Endodermal cell (in vitro differentiated cells): ENCODE results near the gene BNIP3. TPM values are rescaled to one million over a fixed set of nuclear protein-coding genes. Genes with fewer than 3 reads are reported as not detected.

Experiments used
- DNase-seq: peaks from one replicate; pipeline ENCODE4 v3.0.0-alpha.2; 2017
- H3K27ac ChIP-seq: 2 replicates; pipeline ENCODE4 v1.5.1; 2013; ENCODE audit warnings: mild to moderate bottlenecking, low read depth, low read length, moderate library complexity
- H3K27me3 ChIP-seq: 2 replicates; pipeline ENCODE4 v1.6.1; 2013; ENCODE audit warnings: mild to moderate bottlenecking, low read length, moderate library complexity; ENCODE audit not compliant: insufficient read depth, control insufficient read depth, poor library complexity, severe bottlenecking
- H3K36me3 ChIP-seq: 2 replicates; pipeline ENCODE4 v1.7.0; 2013; ENCODE audit warnings: mild to moderate bottlenecking, low read length, moderate library complexity; ENCODE audit not compliant: control insufficient read depth, insufficient read depth
- H3K4me1 ChIP-seq: one replicate; pipeline ENCODE4 v1.7.0; 2013; ENCODE audit warnings: low read length; ENCODE audit not compliant: control insufficient read depth, insufficient read depth
- H3K4me3 ChIP-seq: 2 replicates; pipeline ENCODE4 v1.5.1; 2013; ENCODE audit warnings: mild to moderate bottlenecking, low read length, moderate library complexity
- H3K9ac ChIP-seq: 2 replicates; pipeline ENCODE4 v1.6.1; 2013; ENCODE audit warnings: mild to moderate bottlenecking, low read length, moderate library complexity; ENCODE audit not compliant: poor library complexity, severe bottlenecking; ENCODE audit errors: extremely low read depth
- H3K9me3 ChIP-seq: 2 replicates; pipeline ENCODE4 v1.6.1; 2013; ENCODE audit warnings: mild to moderate bottlenecking, low read length, moderate library complexity; ENCODE audit not compliant: control insufficient read depth
- H3K27ac Mint-ChIP-seq: 2 replicates; pipeline ENCODE4 v1.8.0; 2020; ENCODE audit warnings: mixed read lengths
- H3K27me3 Mint-ChIP-seq: 2 replicates; pipeline ENCODE4 v1.8.0; 2021; ENCODE audit warnings: mild to moderate bottlenecking, mixed read lengths; ENCODE audit not compliant: insufficient read depth
- H3K36me3 Mint-ChIP-seq: 2 replicates; pipeline ENCODE4 v1.8.0; 2020; ENCODE audit warnings: low read depth, mixed read lengths
- H3K4me1 Mint-ChIP-seq: 2 replicates; pipeline ENCODE4 v1.8.0; 2020; ENCODE audit warnings: mixed read lengths
- H3K4me3 Mint-ChIP-seq: 2 replicates; pipeline ENCODE4 v1.8.0; 2020; ENCODE audit warnings: mild to moderate bottlenecking, moderate library complexity, mixed read lengths
- H3K9me3 Mint-ChIP-seq: 2 replicates; pipeline ENCODE4 v1.8.0; 2020; ENCODE audit warnings: mild to moderate bottlenecking, mixed read lengths
- CTCF ChIP-seq: fragments of 200-600 bp; sonication (generic); conservative IDR thresholded peaks from 2 replicates; pipeline ENCODE4 v1.5.0; 2021; ENCODE audit warnings: antibody characterized with exemption, mild to moderate bottlenecking
- WGBS, 2 experiments: methylation state at CpG; one replicate each; pipeline versions ENCODE4 v1.1.5 to v1.1.7; 2013; ENCODE audit warnings: missing lambda C conversion rate in 2 of 2, mixed read lengths in 1 of 2; ENCODE audit not compliant: insufficient coverage in 1 of 2, insufficient read length in 1 of 2; 5-methylcytosine and 5-hydroxymethylcytosine counted together
- total RNA-seq, 2 donors: library from RNA; stranded (reverse); fragmentation: NEBNext Ultra II Directional in 1 of 2; extraction: Animal tissue kit (Norgen Biotek cat#: 25700) in 1 of 2; gene quantifications; 2 replicates in 1 of 2; 3 replicates in 1 of 2; pipeline ENCODE4 v1.2.1, GENCODE V29; 2021

BNIP3 gene
- total RNA-seq, 2 donors from 2014 or later: 93.5 to 108 TPM

- DNase-seq: no peak
- H3K9me3 Mint-ChIP-seq: no peaks in the 10 kb centered on the region
- peaks cover 14% of the 10 kb centered on the region for H3K4me1 Mint-ChIP-seq
- no peaks in the 10 kb centered on the region for H3K27me3 Mint-ChIP-seq
- H3K27ac Mint-ChIP-seq: no peak overlapping the region
- H3K4me3 ChIP-seq: no peak overlapping the region
- no peak overlapping the region for H3K4me3 Mint-ChIP-seq
- peaks cover 7% of the 10 kb centered on the region for H3K4me1 ChIP-seq
- peaks cover 55% of the 10 kb centered on the region for H3K36me3 Mint-ChIP-seq
- no peak overlapping the region for H3K27ac ChIP-seq
- 94 to 97% methylated on average over 18 to 20 of the region's 20 CpGs for WGBS, 2 experiments
- H3K27me3 ChIP-seq: no peaks in the 10 kb centered on the region
- no peaks in the 10 kb centered on the region for H3K9me3 ChIP-seq
- peaks cover 68% of the 10 kb centered on the region for H3K36me3 ChIP-seq
- no peak overlapping the region for H3K9ac ChIP-seq
- TF ChIP-seq CTCF: no peak
These were observed 43.9 kb downstream of the BNIP3 start for GRCh38 chr10:131937836-131938235.

DNA sequence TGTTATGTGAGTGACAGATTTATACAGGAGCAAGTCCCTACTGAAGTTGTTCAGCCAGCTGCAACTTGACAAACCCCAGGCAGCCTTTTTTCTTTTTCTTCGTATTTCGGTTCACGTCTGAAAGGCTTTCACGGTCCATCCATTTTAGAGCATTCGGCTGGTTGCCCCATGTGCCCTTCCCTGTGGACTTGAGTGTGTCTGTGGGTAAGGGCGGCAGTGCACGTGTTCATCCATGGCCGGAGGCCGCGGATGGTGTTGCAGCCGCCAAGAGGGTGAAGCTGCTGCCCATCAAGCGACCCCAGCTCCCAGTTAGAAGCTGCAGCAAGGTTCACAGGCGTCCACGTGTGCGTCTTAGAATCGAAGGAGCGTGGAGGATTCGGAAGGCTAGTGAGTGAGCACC lies 45.0 kb downstream of the BNIP3 start:
- no peak overlapping the region for H3K27ac Mint-ChIP-seq
- DNase-seq: no peak
- no peak overlapping the region for H3K9ac ChIP-seq
- 95 to 98% methylated on average over 17 to 18 of the region's 18 CpGs for WGBS, 2 experiments
- H3K4me3 ChIP-seq: no peak overlapping the region
- no peak overlapping the region for H3K27ac ChIP-seq
- peaks cover 6% of the 10 kb centered on the region for H3K9me3 Mint-ChIP-seq
- peaks cover 67% of the 10 kb centered on the region for H3K36me3 ChIP-seq
- peaks cover 55% of the 10 kb centered on the region for H3K36me3 Mint-ChIP-seq
- H3K27me3 ChIP-seq: no peaks in the 10 kb centered on the region
- no peak overlapping the region for H3K4me3 Mint-ChIP-seq
- H3K27me3 Mint-ChIP-seq: no peaks in the 10 kb centered on the region
- no peaks in the 10 kb centered on the region for H3K9me3 ChIP-seq
- peaks cover 7% of the 10 kb centered on the region for H3K4me1 ChIP-seq
- peaks cover 14% of the 10 kb centered on the region for H3K4me1 Mint-ChIP-seq
- TF ChIP-seq CTCF: no peak

DNA sequence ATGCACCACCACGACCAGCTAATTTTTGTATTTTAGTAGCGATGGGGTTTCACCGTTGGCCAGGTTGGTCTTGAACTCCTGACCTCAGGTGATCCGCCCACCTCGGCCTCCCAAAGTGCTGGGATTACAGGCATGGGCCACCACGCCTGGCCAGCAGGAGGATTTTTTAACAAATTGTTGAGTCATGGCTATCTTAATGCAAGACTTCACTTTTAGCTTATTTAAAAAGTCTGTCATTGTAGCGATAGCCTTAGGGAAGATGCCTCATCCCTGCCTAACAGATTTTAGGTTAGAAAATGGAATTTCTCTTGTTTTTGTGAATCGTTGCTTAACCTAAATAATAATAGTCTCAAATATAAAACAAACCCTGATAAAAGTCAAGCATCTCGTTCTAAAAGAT lies 45.4 kb downstream of the BNIP3 start:
- H3K4me3 ChIP-seq: no peak overlapping the region
- DNase-seq: no peak
- no peaks in the 10 kb centered on the region for H3K27me3 ChIP-seq
- peaks cover 63% of the 10 kb centered on the region for H3K36me3 ChIP-seq
- Mint-ChIP-seq H3K36me3 (peaks cover 51% of the 10 kb centered on the region), H3K27me3 (no peaks in the 10 kb centered on the region), H3K4me3 (no peak overlapping the region), H3K27ac (no peak overlapping the region), H3K4me1 (peaks cover 14% of the 10 kb centered on the region), H3K9me3 (peaks cover 6% of the 10 kb centered on the region)
- H3K4me1 ChIP-seq: peaks cover 7% of the 10 kb centered on the region
- WGBS, 2 experiments: 95 to 96% methylated on average over 7 to 8 of the region's 9 CpGs
- no peak overlapping the region for H3K27ac ChIP-seq
- no peak for TF ChIP-seq CTCF
- H3K9ac ChIP-seq: no peak overlapping the region
- H3K9me3 ChIP-seq: no peaks in the 10 kb centered on the region
